HepG2 (cell line): ENCODE data around the gene TKFC. TPM values are rescaled to one million over a fixed set of nuclear protein-coding genes. Genes with fewer than 3 reads are reported as not detected.

Source experiments
- ATRX ChIP-seq: sonication (generic); formaldehyde crosslinking; IDR thresholded peaks from 2 replicates; pipeline ENCODE4 v1.4.0; 2020; ENCODE audit warnings: missing genetic modification reagents, borderline replicate concordance
- CEBPB ChIP-seq: IDR thresholded peaks from 2 replicates; pipeline ENCODE4 v1.6.1; 2011; ENCODE audit warnings: low read depth, low read length, improper control_type of control experiment, borderline replicate concordance
- DDIT3 ChIP-seq: sonication (generic); formaldehyde crosslinking; IDR thresholded peaks from 2 replicates; pipeline ENCODE4 v1.4.0; 2020; ENCODE audit warnings: mild to moderate bottlenecking, missing genetic modification reagents
- DR1 ChIP-seq: sonication (generic); formaldehyde crosslinking; IDR thresholded peaks from 2 replicates; pipeline ENCODE4 v1.8.0; 2021; ENCODE audit warnings: mild to moderate bottlenecking, missing genetic modification reagents, inconsistent platforms
- ELF3 ChIP-seq: IDR thresholded peaks from 2 replicates; pipeline ENCODE4 v1.6.1; 2016; ENCODE audit warnings: missing genetic modification reagents, missing compliant biosample characterization
- HDAC2 ChIP-seq: sonication (generic); formaldehyde crosslinking; IDR thresholded peaks from 2 replicates; pipeline ENCODE4 v1.4.0; 2020; ENCODE audit warnings: missing genetic modification reagents
- HNRNPUL1 ChIP-seq: fragments of 200-400 bp; formaldehyde crosslinking; IDR thresholded peaks from 2 replicates; pipeline ENCODE4 v1.6.1; 2017; ENCODE audit warnings: low read depth, mild to moderate bottlenecking, low read length, moderate library complexity
- KDM1A ChIP-seq: IDR thresholded peaks from 2 replicates; pipeline ENCODE4 v1.6.1; 2016; ENCODE audit warnings: missing compliant biosample characterization
- RARG ChIP-seq: sonication (generic); formaldehyde crosslinking; IDR thresholded peaks from 2 replicates; pipeline ENCODE4 v1.4.0; 2020; ENCODE audit warnings: low read depth, mild to moderate bottlenecking, missing genetic modification reagents
- RBM22 ChIP-seq: fragments of 200-400 bp; formaldehyde crosslinking; optimal IDR thresholded peaks from 2 replicates; pipeline ENCODE3; 2017; ENCODE audit warnings: mild to moderate bottlenecking, low read length, moderate library complexity
- SMAD9 ChIP-seq: sonication (generic); formaldehyde crosslinking; IDR thresholded peaks from 2 replicates; pipeline ENCODE4 v1.5.1; 2020; ENCODE audit warnings: mild to moderate bottlenecking, missing genetic modification reagents
- SUZ12 ChIP-seq: fragments of 150-350 bp; IDR thresholded peaks from 2 replicates; pipeline ENCODE4 v1.6.1; 2014; ENCODE audit warnings: low read depth, low read length
- TCF7 ChIP-seq: sonication (generic); IDR thresholded peaks from 2 replicates; pipeline ENCODE4 v1.6.1; 2016; ENCODE audit warnings: antibody characterized with exemption, low read depth
- TEAD2 ChIP-seq: sonication (generic); formaldehyde crosslinking; IDR thresholded peaks from 2 replicates; pipeline ENCODE4 v1.9.0; 2021; ENCODE audit warnings: missing genetic modification reagents
- USF2 ChIP-seq, 2 experiments: sonication (generic) in 1 of 2; formaldehyde crosslinking in 1 of 2; IDR thresholded peaks; 2 replicates each; pipeline versions ENCODE4 v1.5.1 to v1.6.1; 2011 to 2020; ENCODE audit warnings: borderline replicate concordance in 1 of 2, low read depth in 1 of 2, low read length in 1 of 2, mild to moderate bottlenecking in 1 of 2, missing genetic modification reagents in 1 of 2, moderate library complexity in 1 of 2
- ZFP62 ChIP-seq: sonication (generic); formaldehyde crosslinking; IDR thresholded peaks from 2 replicates; pipeline ENCODE4 v1.4.0; 2020; ENCODE audit warnings: missing genetic modification reagents
- ZFP82 ChIP-seq: sonication (generic); formaldehyde crosslinking; IDR thresholded peaks from 2 replicates; pipeline ENCODE4 v1.5.1; 2020; ENCODE audit warnings: mild to moderate bottlenecking, missing genetic modification reagents, borderline replicate concordance
- ZNF30 ChIP-seq: sonication (generic); formaldehyde crosslinking; IDR thresholded peaks from 2 replicates; pipeline ENCODE4 v1.5.0; 2020; ENCODE audit warnings: mild to moderate bottlenecking, missing genetic modification reagents
- ZNF343 ChIP-seq: sonication (generic); formaldehyde crosslinking; IDR thresholded peaks from 2 replicates; pipeline ENCODE4 v1.4.0; 2020; ENCODE audit warnings: mild to moderate bottlenecking, missing genetic modification reagents
- ZNF543 ChIP-seq: sonication (generic); formaldehyde crosslinking; IDR thresholded peaks from 2 replicates; pipeline ENCODE4 v1.4.0; 2020; ENCODE audit warnings: mild to moderate bottlenecking, missing genetic modification reagents
- ZNF776 ChIP-seq: sonication (generic); formaldehyde crosslinking; IDR thresholded peaks from 2 replicates; pipeline ENCODE4 v1.4.0; 2020; ENCODE audit warnings: mild to moderate bottlenecking, missing genetic modification reagents
- ZSCAN30 ChIP-seq: sonication (generic); formaldehyde crosslinking; IDR thresholded peaks from 2 replicates; pipeline ENCODE4 v1.5.0; 2020; ENCODE audit warnings: mild to moderate bottlenecking, missing genetic modification reagents
- polyA plus RNA-seq, 8 experiments: library from polyadenylated mRNA; depleted of rRNA in 3 of 8; stranded (reverse) in 7 of 8; unstranded in 1 of 8; fragments of >200 nt; fragmentation: Illumina TruSeq in 4 of 8; extraction: Trizol in 4 of 8; gene quantifications; 2 replicates each; pipeline versions ENCODE4 v1.2.1 to v1.2.3, GENCODE V29; 2011 to 2016; ENCODE audit warnings: low read depth in 4 of 8, missing spikeins in 1 of 8, mixed read lengths in 1 of 8; ENCODE audit not compliant: insufficient read depth in 1 of 8
- total RNA-seq, 5 experiments: library from RNA; depleted of rRNA; stranded (reverse); fragments of >200 nt; fragmentation: Illumina TruSeq; extraction: Trizol; gene quantifications; 2 replicates each; pipeline ENCODE4 v1.2.3, GENCODE V29; 2016; ENCODE audit warnings: low read depth in 1 of 5
- TF ChIP-seq, protein P1 (sequence below): IDR thresholded peaks from 2 replicates; pipeline ENCODE4 v1.6.1; 2016; ENCODE audit warnings: missing compliant biosample characterization, missing genetic modification reagents, borderline replicate concordance
- TF ChIP-seq, protein P2 (sequence below): sonication (generic); formaldehyde crosslinking; IDR thresholded peaks from 2 replicates; pipeline ENCODE4 v1.4.0; 2020; ENCODE audit warnings: missing genetic modification reagents
- TF ChIP-seq, protein P3 (sequence below): sonication (generic); formaldehyde crosslinking; IDR thresholded peaks from 2 replicates; pipeline ENCODE4 v1.9.0; 2022; ENCODE audit warnings: missing genetic modification reagents, mild to moderate bottlenecking, borderline replicate concordance

TKFC gene
- total and polyA plus RNA-seq, 2 of the 13 experiments (the other 11 are each of a cell fraction or from before 2014, with no cell fraction given), result 147 to 197 TPM

GRCh38 chr11:61332797-61333549 lies at the start of gene TKFC, which contains the start of gene DDB1 (continued):
- TF ChIP-seq TEAD2 (no peak), ZSCAN30 (CRISPR knock-in tag) (no peak), ZFP82 (peak; percentile 70; the same call in 1 of the 2 replicates), DDIT3 (CRISPR knock-in tag) (no peak), ZNF776 (no peak), CEBPB (no peak), ZNF343 (CRISPR knock-in tag) (peak; percentile 77), ELF3 (peak; percentile 90), ZFP62 (no peak), RBM22 (no peak), ZNF30 (CRISPR knock-in tag) (peak; percentile 96), USF2 (IDR thresholded peaks at IDR 0.05; ENCODE audit: low read depth, low read length) (no peak), USF2 (CRISPR knock-in tag; IDR thresholded peaks at IDR 0.05; ENCODE audit: borderline replicate concordance) (no peak; the same call in 1 of the 2 replicates), HDAC2 (CRISPR knock-in tag) (peak; percentile 55; the same call in 1 of the 2 replicates), DR1 (peak; percentile 88), RARG (no peak), SMAD9 (CRISPR knock-in tag) (0 out of 2 replicates have a peak, but pooled peaks have one; percentile 24), ZNF543 (CRISPR knock-in tag) (peak; percentile 92; the same call in 1 of the 2 replicates), HNRNPUL1 (no peak; the same call in 1 of the 2 replicates), KDM1A (0 out of 2 replicates have a peak, but pooled peaks have one; percentile 22), ATRX (CRISPR knock-in tag) (no peak), TCF7 (no peak), SUZ12 (peak; percentile 38)
- TF ChIP-seq, protein P1, sequence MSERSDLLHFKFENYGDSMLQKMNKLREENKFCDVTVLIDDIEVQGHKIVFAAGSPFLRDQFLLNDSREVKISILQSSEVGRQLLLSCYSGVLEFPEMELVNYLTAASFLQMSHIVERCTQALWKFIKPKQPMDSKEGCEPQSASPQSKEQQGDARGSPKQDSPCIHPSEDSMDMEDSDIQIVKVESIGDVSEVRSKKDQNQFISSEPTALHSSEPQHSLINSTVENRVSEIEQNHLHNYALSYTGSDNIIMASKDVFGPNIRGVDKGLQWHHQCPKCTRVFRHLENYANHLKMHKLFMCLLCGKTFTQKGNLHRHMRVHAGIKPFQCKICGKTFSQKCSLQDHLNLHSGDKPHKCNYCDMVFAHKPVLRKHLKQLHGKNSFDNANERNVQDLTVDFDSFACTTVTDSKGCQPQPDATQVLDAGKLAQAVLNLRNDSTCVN (CRISPR knock-in tag), result peak; percentile 63; the same call in 1 of the 2 replicates
- TF ChIP-seq, protein P2, sequence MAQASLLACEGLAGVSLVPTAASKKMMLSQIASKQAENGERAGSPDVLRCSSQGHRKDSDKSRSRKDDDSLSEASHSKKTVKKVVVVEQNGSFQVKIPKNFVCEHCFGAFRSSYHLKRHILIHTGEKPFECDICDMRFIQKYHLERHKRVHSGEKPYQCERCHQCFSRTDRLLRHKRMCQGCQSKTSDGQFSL, result peak; percentile 86
- TF ChIP-seq, protein P3, sequence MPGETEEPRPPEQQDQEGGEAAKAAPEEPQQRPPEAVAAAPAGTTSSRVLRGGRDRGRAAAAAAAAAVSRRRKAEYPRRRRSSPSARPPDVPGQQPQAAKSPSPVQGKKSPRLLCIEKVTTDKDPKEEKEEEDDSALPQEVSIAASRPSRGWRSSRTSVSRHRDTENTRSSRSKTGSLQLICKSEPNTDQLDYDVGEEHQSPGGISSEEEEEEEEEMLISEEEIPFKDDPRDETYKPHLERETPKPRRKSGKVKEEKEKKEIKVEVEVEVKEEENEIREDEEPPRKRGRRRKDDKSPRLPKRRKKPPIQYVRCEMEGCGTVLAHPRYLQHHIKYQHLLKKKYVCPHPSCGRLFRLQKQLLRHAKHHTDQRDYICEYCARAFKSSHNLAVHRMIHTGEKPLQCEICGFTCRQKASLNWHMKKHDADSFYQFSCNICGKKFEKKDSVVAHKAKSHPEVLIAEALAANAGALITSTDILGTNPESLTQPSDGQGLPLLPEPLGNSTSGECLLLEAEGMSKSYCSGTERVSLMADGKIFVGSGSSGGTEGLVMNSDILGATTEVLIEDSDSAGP (CRISPR knock-in tag), result peak; percentile 79
